Activated gamma-delta T cell treated with anti-CD3 and anti-CD28 coated beads, Interleukin-2, amount 50 U/mL, for 16 hours (primary cell): ENCODE data around the gene GAP43.
A peak's percentile ranks its signal among the peaks of the same experiment; 100 is the strongest.

Source experiments
- DNase-seq: peaks from one replicate; pipeline ENCODE4 v3.0.0-alpha.2; 2020; ENCODE audit warnings: low read depth

GAP43 gene

GRCh38 chr3:115662356-115662755 is 39.0 kb downstream of the GAP43 start:
- no peak for DNase-seq

- no peak for DNase-seq
These were observed 40.1 kb downstream of the GAP43 start for GRCh38 chr3:115663414-115663813.

GRCh38 chr3:115666081-115666480 is 42.8 kb downstream of the GAP43 start:
- DNase-seq = no peak

DNA sequence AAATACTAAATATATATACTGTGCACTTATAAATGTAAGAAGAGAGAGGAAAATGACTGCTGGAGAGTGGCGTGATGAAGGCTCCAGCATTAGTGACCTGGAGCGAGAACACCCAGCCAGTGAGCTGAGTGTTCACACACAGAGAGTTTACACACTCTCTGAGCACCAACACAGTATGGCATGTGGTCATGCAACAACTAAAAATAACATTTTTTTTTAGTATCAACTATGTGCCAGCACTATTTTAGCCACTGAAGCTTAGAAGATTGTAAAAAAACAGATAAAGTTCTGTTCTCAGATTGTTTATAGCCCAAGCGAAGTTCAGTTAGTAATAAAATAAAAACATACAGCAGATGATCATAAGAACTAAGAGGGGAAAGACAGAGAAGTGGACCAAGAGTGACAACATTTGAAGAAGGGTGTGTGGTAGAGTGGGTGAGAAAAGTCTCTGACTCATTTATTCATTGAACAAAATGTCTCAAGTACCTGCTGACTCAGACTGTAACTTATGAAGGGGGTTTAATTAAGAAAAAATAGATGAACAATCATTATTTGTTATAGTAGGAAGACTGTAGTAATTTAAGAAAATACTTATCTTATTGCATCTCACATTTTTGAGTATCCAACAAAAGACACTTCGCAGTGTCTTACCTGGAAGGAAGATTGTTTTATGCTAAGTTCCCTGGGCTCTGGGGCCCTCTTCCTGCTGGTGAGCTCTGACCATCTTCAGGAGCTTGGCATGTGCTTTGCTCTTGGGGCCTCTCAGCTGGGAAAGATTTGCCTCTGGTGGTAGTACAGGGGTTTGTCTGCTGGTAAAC is 43.8 kb downstream of the GAP43 start:
- no peak for DNase-seq

- no peak for DNase-seq
These were observed 44.4 kb downstream of the GAP43 start for GRCh38 chr3:115667738-115668065.

GRCh38 chr3:115670911-115671310 is 47.6 kb downstream of the GAP43 start:
- DNase-seq = no peak

DNA sequence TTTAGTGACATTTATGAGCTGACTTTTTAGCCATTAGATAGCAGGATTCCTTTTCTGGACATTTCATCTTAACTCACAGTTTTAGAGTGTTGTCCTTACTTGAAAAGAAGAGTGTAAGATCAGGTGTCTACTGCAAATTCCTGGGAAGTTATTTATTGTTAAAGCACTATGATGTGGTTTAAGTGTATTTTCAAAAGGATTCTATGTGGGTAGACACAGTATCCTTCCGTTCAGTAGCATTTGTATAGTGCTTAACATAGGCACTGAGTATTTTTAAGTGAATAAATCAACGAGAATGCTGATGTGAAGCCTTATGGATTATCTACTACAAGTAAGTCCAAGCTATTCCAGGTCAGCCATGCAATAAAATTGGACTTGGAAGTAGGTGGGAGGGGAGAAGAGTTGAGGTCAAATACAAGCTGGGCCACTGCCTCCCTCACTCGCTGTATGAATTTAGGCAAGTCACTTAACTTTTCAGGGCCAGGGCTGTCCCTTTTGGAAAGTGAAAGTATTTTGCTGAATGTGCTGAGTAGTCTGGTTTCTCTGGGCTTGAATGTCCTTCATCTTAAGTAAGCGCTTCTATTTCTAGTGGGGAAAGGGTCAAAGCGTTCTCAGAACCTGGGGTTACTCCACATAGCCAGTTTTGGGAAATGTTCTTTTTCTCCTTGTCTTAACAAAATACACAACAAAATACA is 48.6 kb downstream of the GAP43 start:
- DNase-seq = no peak

DNA sequence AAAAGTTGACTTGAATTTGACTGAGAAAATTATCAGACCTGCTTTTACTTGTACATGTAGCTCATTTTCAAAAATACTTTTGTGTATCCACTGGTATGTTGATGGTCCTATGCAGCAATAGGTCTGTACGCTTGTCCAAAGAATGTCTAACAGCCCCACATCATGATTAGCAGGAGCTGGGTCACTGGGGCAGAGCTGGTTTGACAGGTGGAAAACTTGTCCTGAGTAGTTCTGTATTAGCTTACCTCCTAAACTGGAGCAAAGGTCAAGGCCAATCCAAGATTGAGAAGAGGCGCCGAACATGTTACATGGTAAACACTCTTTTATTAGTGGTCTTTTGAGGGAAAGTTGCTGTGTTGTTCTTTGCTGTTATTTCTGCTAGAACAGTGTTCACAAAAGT is 50.6 kb downstream of the GAP43 start:
- DNase-seq = no peak

GRCh38 chr3:115676336-115676735 is 53.0 kb downstream of the GAP43 start:
- no peak for DNase-seq

- DNase-seq = no peak
These were observed 57.6 kb downstream of the GAP43 start for GRCh38 chr3:115680803-115681345.

- no peak for DNase-seq
These were observed 58.4 kb downstream of the GAP43 start for GRCh38 chr3:115681736-115682135.

DNA sequence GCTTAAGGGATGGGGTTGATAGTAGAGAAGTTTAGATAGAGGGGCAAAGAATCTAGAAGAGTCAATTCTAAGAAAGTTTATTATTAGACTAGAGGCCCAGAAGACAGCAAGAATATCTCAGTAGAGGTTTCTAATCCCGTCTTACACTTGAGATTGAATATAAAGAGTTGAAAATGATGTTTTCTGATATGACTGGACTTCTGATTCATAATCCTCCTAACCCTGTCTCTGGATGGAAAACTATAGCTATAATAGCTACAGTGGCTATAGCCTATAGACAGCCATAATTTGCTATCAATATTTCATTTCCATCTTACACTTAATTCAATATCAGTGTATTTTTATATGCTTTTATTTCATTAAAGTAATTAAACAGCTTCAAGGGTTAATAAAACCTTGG is 60.0 kb downstream of the GAP43 start:
- no peak for DNase-seq

DNA sequence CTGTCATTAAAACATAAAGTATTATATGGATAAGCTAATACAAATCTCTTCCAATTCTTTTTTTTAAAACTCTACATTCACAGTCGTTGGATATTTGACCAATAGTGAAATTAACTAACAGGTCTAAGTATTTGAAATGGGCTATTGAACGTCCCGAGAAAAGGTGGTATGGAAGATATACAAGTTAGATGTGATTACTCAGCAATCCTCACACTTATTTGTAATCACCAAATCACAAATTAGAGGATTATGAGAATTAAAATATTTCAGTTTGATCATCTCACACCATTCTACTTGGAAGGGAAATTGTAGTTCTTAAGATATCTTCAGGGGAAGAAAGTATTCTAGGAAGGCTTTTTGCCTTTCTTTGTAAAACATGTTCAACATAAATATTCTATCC is 60.5 kb downstream of the GAP43 start:
- DNase-seq = no peak

DNA sequence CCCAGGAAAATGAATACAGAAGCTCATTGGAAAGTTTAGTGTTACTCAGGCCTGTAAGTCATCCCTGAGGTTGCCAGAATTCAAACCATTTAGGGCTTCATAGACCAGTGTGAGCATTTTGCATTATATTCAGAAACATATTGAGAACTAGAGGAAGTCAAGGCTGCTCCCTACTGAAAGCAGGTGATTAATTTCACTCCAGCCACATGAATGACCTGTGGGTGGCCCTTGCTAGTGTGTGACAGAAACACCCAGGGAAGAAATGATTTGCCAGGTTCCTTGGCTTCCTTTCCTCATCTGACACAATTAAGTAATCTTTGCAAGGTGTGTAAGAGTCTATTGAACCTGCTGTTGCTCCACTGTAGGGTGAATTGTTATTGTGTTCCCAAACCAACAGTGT is 61.8 kb downstream of the GAP43 start:
- DNase-seq = no peak

GRCh38 chr3:115687721-115688120 is 64.4 kb downstream of the GAP43 start:
- no peak for DNase-seq

- DNase-seq = no peak
These were observed 65.1 kb downstream of the GAP43 start for GRCh38 chr3:115688418-115688817.

DNA sequence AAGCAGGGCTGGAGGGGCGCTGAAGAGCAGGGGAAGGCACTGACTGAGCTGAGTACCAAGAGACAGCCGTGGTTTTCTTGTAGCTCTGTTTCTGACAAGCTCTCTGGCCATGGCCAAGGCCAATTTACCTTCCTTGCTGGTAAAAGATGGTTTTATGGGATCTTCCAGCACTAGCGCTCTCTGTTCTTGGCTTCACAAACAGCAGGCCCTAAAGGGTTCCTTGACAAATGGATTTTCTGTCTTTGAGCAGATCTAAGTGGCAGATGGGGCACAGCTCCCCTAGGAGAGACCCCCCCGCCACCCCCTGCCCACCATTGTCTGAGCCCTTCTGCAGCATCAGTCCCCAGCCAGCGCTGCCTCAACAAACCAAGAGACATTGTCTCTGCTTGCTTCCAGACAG is 66.6 kb downstream of the GAP43 start:
- no peak for DNase-seq

DNA sequence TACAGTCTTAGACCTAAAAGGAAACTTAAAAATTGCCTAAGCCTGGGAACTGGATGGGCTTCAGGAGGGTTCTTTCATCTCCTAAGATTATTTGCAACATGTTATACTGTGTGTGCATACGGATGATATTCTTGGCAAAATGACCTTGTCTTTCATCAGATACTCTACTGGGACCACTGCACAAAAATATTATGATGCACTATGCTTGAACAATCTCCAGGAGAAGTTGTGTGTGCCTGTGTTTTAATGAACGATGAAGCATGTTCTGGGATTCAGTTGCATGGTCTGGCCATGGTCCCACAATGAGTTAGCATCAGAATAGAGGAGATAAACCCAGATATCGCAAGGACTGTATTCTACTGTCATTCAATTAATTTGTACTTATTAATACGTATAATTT is 68.7 kb downstream of the GAP43 start:
- DNase-seq = no peak

GRCh38 chr3:115692887-115693524 is 69.7 kb downstream of the GAP43 start:
- DNase-seq = peak; percentile 36

GRCh38 chr3:115693868-115694267 is 70.6 kb downstream of the GAP43 start:
- no peak for DNase-seq

DNA sequence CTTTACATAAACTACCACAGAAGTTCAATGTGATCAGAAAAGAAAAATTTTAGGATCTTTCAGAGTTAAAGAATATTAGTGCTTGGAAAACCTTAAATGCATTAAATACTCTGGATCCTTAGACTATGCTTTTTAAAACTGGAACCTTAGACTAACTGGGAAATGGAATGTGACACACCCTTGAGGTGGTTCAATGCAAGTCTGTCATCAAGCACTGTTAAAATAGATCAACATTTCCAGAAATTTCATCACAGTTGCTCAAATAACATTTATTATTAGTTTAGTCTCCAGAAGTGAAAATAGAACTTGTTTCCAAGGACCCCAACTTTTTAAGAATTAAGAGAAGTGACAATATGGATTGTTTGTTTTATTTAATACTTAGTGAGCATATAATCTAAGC is 71.8 kb downstream of the GAP43 start:
- DNase-seq = no peak

GRCh38 chr3:115697263-115698053 is 74.1 kb downstream of the GAP43 start:
- no peak for DNase-seq
